ENCODE measurements around the gene RAD1.

DNA sequence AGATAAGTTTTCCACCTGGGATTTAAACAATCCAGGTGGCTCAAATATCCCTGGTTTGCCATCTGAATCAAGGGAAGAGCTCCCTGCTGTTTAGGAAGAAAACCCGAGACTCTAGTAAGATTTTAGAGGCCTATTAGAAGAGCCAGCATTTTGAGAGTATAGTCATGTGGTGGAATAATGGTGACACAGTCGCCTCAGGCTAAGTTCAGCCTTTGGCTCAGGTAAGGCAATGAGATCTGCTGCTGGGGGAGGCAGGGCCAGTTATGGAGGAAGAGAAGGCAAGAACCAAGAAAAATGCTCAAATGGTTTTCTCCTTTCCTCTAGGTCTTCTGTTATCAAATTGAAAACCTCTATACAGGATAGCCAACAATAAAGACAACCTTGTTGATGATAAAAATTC is 16.2 kb downstream of the RAD1 start:
- TF ChIP-seq ZFX (IDR thresholded peaks at IDR 0.05; ENCODE audit: borderline replicate concordance), result no peak
- TF ChIP-seq, protein P1, sequence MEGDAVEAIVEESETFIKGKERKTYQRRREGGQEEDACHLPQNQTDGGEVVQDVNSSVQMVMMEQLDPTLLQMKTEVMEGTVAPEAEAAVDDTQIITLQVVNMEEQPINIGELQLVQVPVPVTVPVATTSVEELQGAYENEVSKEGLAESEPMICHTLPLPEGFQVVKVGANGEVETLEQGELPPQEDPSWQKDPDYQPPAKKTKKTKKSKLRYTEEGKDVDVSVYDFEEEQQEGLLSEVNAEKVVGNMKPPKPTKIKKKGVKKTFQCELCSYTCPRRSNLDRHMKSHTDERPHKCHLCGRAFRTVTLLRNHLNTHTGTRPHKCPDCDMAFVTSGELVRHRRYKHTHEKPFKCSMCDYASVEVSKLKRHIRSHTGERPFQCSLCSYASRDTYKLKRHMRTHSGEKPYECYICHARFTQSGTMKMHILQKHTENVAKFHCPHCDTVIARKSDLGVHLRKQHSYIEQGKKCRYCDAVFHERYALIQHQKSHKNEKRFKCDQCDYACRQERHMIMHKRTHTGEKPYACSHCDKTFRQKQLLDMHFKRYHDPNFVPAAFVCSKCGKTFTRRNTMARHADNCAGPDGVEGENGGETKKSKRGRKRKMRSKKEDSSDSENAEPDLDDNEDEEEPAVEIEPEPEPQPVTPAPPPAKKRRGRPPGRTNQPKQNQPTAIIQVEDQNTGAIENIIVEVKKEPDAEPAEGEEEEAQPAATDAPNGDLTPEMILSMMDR (IDR thresholded peaks at IDR 0.05), result no peak

Measured in 22Rv1 (cell line).